ENCODE data around the gene RALGAPA2. TPM values are rescaled to one million over a fixed set of nuclear protein-coding genes. Genes with fewer than 3 reads are reported as not detected.

The RALGAPA2 gene
- total and polyA plus RNA-seq, 2 donors (not counting 3 experiments of a cell fraction or from before 2014, with no cell fraction given) = 10.0 to 46.8 TPM

- Histone ChIP-seq H3K4me3 (replicated peaks in 1 of 3; ENCODE audit: insufficient read depth in 1 of 3, low read depth in 1 of 3, low read length in 3 of 3) (no peak overlapping the region), H3K9me1 (replicated peaks; ENCODE audit: control insufficient read depth, extremely low read depth, insufficient read depth, low read length) (no peaks in the 10 kb centered on the region), H4K20me1 (replicated peaks; ENCODE audit: control insufficient read depth, extremely low read depth, insufficient read depth, low read length) (no peaks in the 10 kb centered on the region), H2AFZ (ENCODE audit: low read depth, low read length) (no peak overlapping the region), H3K79me2 (ENCODE audit: control insufficient read depth, insufficient read depth, low read length) (no peaks in the 10 kb centered on the region), H3K4me2 (ENCODE audit: insufficient read depth, low read length) (no peak overlapping the region), H3K27me3 (ENCODE audit: control insufficient read depth in 2 of 2, insufficient read depth in 2 of 2, low read length in 2 of 2) (no peaks in the 10 kb centered on the region), H3K9me3 (replicated peaks; ENCODE audit: control insufficient read depth, insufficient read depth, low read length) (no peaks in the 10 kb centered on the region), H3K27ac (ENCODE audit: insufficient read depth, low read depth, low read length) (no peak overlapping the region), H3K9ac (replicated peaks; ENCODE audit: extremely low read depth, insufficient read depth, low read length) (no peak overlapping the region), H3K36me3 (ENCODE audit: control insufficient read depth in 2 of 2, extremely low read depth in 1 of 2, insufficient read depth in 2 of 2, low read length in 2 of 2) (peaks cover 0 to 2% of the 10 kb centered on the region in 2 experiments), H3K4me1 (ENCODE audit: control insufficient read depth, extremely low read depth, insufficient read depth, low read length) (no peaks in the 10 kb centered on the region)
- intact Hi-C loops (cut with micrococcal nuclease) = no loop called here
- FAIRE-seq = no peak
- dilution Hi-C loops (cut with MboI; ENCODE audit: extremely low pct_ligation_motif_present, low sequenced_read_pairs) = no loop called here
- POLR2A ChIA-PET = no interaction called here
- DNase-seq (ENCODE audit: low read depth, low spot score) = no peak
- CTCF ChIA-PET = interaction anchor here (1.3 kb wide), 1 partner anchor 19 kb away, joined by 3 read pairs; no protein-coding TSS in a partner anchor
- no TSS peak for BruUV-seq (replicated peaks)
- TF ChIP-seq JUN (IDR thresholded peaks at IDR 0.05; ENCODE audit: borderline replicate concordance, insufficient read depth, insufficient read length, low read depth) (no peak), POLR2A (IDR thresholded peaks at IDR 0.05; ENCODE audit: low read depth, low read length) (no peak), MYC (IDR thresholded peaks at IDR 0.05; ENCODE audit: low read depth, low read length) (no peak), GATA2 (IDR thresholded peaks at IDR 0.05; ENCODE audit: insufficient read depth, insufficient read length, low read depth, low read length) (no peak), EZH2 (IDR thresholded peaks at IDR 0.05; ENCODE audit: borderline replicate concordance, low read depth, low read length, severe bottlenecking) (no peak), FOS (IDR thresholded peaks at IDR 0.05; ENCODE audit: borderline replicate concordance, insufficient read depth, low read length) (no peak), POLR2AphosphoS5 (IDR thresholded peaks at IDR 0.05; ENCODE audit: insufficient read depth, low read depth, low read length) (no peak)
- TF ChIP-seq, protein P1, sequence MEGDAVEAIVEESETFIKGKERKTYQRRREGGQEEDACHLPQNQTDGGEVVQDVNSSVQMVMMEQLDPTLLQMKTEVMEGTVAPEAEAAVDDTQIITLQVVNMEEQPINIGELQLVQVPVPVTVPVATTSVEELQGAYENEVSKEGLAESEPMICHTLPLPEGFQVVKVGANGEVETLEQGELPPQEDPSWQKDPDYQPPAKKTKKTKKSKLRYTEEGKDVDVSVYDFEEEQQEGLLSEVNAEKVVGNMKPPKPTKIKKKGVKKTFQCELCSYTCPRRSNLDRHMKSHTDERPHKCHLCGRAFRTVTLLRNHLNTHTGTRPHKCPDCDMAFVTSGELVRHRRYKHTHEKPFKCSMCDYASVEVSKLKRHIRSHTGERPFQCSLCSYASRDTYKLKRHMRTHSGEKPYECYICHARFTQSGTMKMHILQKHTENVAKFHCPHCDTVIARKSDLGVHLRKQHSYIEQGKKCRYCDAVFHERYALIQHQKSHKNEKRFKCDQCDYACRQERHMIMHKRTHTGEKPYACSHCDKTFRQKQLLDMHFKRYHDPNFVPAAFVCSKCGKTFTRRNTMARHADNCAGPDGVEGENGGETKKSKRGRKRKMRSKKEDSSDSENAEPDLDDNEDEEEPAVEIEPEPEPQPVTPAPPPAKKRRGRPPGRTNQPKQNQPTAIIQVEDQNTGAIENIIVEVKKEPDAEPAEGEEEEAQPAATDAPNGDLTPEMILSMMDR (IDR thresholded peaks at IDR 0.05; ENCODE audit: extremely low read depth in 1 of 2, insufficient read depth in 1 of 2, low read depth in 1 of 2, low read length in 2 of 2) = no peak
- TF ChIP-seq, protein P2, sequence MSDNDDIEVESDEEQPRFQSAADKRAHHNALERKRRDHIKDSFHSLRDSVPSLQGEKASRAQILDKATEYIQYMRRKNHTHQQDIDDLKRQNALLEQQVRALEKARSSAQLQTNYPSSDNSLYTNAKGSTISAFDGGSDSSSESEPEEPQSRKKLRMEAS (IDR thresholded peaks at IDR 0.05; ENCODE audit: insufficient read depth, insufficient read length) = no peak
Measured at GRCh38 chr20:20432618-20433286, 279.7 kb downstream of the RALGAPA2 start.

Measured in endothelial cell of umbilical vein (primary cell).